Measurements from ENCODE around the gene OR51B2. TPM values are rescaled to one million over a fixed set of nuclear protein-coding genes. Genes with fewer than 3 reads are reported as not detected.

Gene OR51B2
- total RNA-seq, 2 donors from 2014 or later: not detected

DNA sequence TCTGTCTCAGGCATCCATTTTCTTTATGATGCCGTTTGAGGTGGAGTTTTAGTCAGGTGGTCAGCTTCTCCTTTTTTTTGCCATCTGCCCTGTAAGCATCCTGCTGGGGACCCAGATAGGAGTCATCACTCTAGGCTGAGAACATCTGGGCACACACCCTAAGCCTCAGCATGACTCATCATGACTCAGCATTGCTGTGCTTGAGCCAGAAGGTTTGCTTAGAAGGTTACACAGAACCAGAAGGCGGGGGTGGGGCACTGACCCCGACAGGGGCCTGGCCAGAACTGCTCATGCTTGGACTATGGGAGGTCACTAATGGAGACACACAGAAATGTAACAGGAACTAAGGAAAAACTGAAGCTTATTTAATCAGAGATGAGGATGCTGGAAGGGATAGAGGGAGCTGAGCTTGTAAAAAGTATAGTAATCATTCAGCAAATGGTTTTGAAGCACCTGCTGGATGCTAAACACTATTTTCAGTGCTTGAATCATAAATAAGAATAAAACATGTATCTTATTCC, 43.5 kb downstream of the OR51B2 start:
- peak; percentile 21 for DNase-seq
- H3K27ac ChIP-seq: no peak overlapping the region
- no peaks in the 10 kb centered on the region for H3K27me3 ChIP-seq
- H3K4me1 ChIP-seq: no peaks in the 10 kb centered on the region
- H3K9ac ChIP-seq (ENCODE audit: low read depth in 2 of 2, low read length in 2 of 2): no peak overlapping the region
- TF ChIP-seq, protein P1, sequence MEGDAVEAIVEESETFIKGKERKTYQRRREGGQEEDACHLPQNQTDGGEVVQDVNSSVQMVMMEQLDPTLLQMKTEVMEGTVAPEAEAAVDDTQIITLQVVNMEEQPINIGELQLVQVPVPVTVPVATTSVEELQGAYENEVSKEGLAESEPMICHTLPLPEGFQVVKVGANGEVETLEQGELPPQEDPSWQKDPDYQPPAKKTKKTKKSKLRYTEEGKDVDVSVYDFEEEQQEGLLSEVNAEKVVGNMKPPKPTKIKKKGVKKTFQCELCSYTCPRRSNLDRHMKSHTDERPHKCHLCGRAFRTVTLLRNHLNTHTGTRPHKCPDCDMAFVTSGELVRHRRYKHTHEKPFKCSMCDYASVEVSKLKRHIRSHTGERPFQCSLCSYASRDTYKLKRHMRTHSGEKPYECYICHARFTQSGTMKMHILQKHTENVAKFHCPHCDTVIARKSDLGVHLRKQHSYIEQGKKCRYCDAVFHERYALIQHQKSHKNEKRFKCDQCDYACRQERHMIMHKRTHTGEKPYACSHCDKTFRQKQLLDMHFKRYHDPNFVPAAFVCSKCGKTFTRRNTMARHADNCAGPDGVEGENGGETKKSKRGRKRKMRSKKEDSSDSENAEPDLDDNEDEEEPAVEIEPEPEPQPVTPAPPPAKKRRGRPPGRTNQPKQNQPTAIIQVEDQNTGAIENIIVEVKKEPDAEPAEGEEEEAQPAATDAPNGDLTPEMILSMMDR (IDR thresholded peaks at IDR 0.05): no peak
- no peaks in the 10 kb centered on the region for H3K9me3 ChIP-seq
- H3K36me3 ChIP-seq: no peaks in the 10 kb centered on the region
- no peak overlapping the region for H3K4me3 ChIP-seq
- intact Hi-C loops (cut with DNase I): no loop called here

DNA sequence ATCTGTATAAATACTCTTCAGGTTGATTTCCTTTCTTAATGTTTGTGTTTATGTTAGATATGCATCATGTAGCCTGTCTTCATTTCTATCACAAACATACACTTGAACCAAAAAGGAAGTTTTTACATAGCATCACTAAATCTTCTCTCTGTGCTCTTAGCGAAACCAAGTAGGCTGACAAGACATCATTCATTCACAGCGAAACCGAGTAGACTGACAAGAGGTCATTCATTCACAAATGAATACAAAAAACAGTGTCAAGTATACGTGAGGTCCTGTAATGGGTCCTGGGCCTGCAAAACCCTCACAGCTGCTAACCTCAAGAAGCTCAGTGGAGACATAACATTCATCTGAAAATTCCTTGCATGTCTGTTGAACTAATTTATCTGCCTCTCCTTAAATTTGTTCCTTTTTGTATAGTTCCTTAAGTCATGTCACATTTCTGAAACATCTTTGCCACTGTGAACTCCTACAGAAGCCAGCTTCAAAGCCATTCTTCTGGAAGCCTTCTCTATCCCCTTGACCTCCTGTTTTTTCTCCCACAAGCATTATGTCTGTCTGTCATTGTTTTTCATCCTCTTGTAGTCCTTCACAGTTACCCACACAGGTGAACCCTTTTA, 44.5 kb downstream of the OR51B2 start:
- H3K27ac ChIP-seq: no peak overlapping the region
- DNase-seq: no peak
- no peak overlapping the region for H3K4me3 ChIP-seq
- TF ChIP-seq, protein P1 (IDR thresholded peaks at IDR 0.05): no peak
- no peaks in the 10 kb centered on the region for H3K36me3 ChIP-seq
- intact Hi-C loops (cut with DNase I): no loop called here
- H3K27me3 ChIP-seq: no peaks in the 10 kb centered on the region
- no peaks in the 10 kb centered on the region for H3K4me1 ChIP-seq
- no peak overlapping the region for H3K9ac ChIP-seq (ENCODE audit: low read depth in 2 of 2, low read length in 2 of 2)
- H3K9me3 ChIP-seq: no peaks in the 10 kb centered on the region

DNA sequence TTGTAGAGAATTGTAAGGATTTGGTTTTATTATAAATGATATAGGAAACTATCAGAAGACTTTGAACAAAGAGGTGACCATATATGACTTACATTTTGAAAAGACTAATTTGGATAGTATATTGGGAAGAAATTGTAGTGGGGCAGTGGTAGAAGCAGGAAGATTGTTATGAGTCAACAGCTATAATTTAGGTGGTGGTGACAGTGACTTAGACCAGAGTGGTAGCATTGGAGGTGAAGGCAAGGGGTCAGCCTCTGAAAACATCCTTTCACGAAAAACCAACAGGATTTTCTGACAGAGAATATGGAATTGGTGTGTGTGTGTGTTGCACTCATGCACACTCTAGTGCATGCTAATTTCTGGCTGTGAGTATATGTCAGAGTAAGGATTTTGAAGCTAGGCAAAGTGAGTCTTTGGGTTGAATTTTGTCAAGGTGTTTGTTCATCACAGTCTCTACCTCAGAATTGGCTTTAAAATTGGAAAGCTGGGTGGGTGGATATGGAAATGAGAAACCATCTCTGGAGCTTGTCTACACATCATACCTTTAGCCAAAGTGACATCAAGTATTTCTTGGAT, 46.2 kb downstream of the OR51B2 start:
- no peak overlapping the region for H3K27ac ChIP-seq

DNA sequence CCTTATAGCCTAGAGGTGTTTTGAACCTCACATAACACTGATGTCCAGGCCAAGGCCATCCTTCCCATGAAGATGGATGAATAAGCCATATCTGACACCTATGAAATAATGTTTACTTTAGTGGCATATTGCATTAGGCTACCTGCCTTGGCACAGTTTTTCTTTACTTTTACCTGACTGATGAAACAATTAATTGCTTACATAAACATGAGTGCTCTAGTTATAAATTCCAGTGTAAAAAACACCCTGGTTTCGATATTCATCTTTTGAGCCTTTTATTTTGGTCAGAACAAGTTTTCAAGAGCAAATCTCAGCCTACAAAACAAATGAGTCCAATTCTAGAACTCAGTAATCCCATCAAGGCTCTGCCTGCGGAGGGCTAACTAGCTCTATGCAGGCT, 47.4 kb downstream of the OR51B2 start:
- TF ChIP-seq, protein P1 (IDR thresholded peaks at IDR 0.05): no peak
- H3K4me1 ChIP-seq: no peaks in the 10 kb centered on the region
- H3K27ac ChIP-seq: no peak overlapping the region
- no peak overlapping the region for H3K4me3 ChIP-seq
- no peak for DNase-seq
- H3K9me3 ChIP-seq: no peaks in the 10 kb centered on the region
- intact Hi-C loops (cut with DNase I): no loop called here
- H3K9ac ChIP-seq (ENCODE audit: low read depth in 2 of 2, low read length in 2 of 2): no peak overlapping the region
- no peaks in the 10 kb centered on the region for H3K27me3 ChIP-seq
- H3K36me3 ChIP-seq: no peaks in the 10 kb centered on the region

More for the DNA sequence above, 46.2 kb downstream of the OR51B2 start:
- H3K4me3 ChIP-seq: no peak overlapping the region
- no peak overlapping the region for H3K9ac ChIP-seq (ENCODE audit: low read depth in 2 of 2, low read length in 2 of 2)
- H3K9me3 ChIP-seq: no peaks in the 10 kb centered on the region
- intact Hi-C loops (cut with DNase I): no loop called here
- H3K36me3 ChIP-seq: no peaks in the 10 kb centered on the region
- no peaks in the 10 kb centered on the region for H3K4me1 ChIP-seq
- H3K27me3 ChIP-seq: no peaks in the 10 kb centered on the region
- no peak for DNase-seq
- TF ChIP-seq, protein P1 (IDR thresholded peaks at IDR 0.05): no peak

DNA sequence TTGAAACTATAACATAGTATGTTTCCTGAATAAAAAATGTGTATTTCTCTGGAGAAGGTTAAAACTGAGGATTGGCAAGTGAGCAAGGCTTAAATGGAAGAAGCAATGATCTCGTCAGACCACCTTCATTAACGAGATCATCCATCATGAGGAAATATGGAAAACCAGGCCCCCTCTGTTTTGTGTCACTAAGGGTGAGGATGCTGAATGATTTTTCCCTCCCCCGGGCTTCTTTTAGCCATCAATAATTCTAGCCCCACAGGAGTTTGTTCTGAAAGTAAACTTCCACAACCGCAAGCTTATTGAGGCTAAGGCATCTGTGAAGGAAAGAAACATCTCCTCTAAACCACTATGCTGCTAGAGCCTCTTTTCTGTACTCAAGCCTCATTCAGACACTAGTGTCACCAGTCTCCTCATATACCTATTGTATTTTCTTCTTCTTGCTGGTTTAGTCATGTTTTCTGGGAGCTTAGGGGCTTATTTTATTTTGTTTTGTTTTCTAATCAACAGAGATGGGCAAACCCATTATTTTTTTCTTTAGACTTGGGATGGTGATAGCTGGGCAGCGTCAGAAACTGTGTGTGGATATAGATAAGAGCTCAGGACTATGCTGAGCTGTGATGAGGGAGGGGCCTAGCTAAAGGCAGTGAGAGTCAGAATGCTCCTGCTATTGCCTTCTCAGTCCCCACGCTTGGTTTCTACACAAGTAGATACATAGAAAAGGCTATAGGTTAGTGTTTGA, 48.6 kb downstream of the OR51B2 start:
- H3K9ac ChIP-seq (ENCODE audit: low read depth in 2 of 2, low read length in 2 of 2): no peak overlapping the region
- TF ChIP-seq, protein P1 (IDR thresholded peaks at IDR 0.05): no peak
- intact Hi-C loops (cut with DNase I): no loop called here
- H3K36me3 ChIP-seq: no peaks in the 10 kb centered on the region
- H3K27me3 ChIP-seq: no peaks in the 10 kb centered on the region
- no peak overlapping the region for H3K27ac ChIP-seq
- H3K4me1 ChIP-seq: no peaks in the 10 kb centered on the region
- no peak for DNase-seq
- no peaks in the 10 kb centered on the region for H3K9me3 ChIP-seq
- H3K4me3 ChIP-seq: no peak overlapping the region
